Mesenchymal stem cell (in vitro differentiated cells and primary cell): ENCODE results near the gene FOSL2.

Experiments
- DNase-seq: peaks from one replicate; pipeline ENCODE4 v3.0.0-alpha.2; 2013
- H2AFZ ChIP-seq: one replicate; pipeline ENCODE4 v1.6.1; 2013; ENCODE audit warnings: low read depth, mild to moderate bottlenecking, control low read depth, inconsistent platforms, low read length, moderate library complexity
- H2AK5ac ChIP-seq: 2 replicates; pipeline ENCODE4 v1.6.1; 2013; ENCODE audit warnings: low read length, moderate library complexity, mild to moderate bottlenecking, inconsistent platforms; ENCODE audit not compliant: severe bottlenecking
- H2BK120ac ChIP-seq: one replicate; pipeline ENCODE4 v1.6.1; 2013; ENCODE audit warnings: low read depth, mild to moderate bottlenecking, inconsistent platforms, low read length, moderate library complexity
- H2BK12ac ChIP-seq, 2 experiments: one replicate each; pipeline ENCODE4 v1.6.1; 2013; ENCODE audit warnings: inconsistent platforms in 2 of 2, low read length in 2 of 2, mild to moderate bottlenecking in 2 of 2, moderate library complexity in 2 of 2, control low read depth in 1 of 2
- H2BK15ac ChIP-seq: one replicate; pipeline ENCODE4 v1.6.1; 2013; ENCODE audit warnings: mild to moderate bottlenecking, low read depth, inconsistent platforms; ENCODE audit not compliant: poor library complexity, severe bottlenecking
- H2BK5ac ChIP-seq: 2 replicates; pipeline ENCODE4 v1.6.1; 2013; ENCODE audit warnings: low read depth, mild to moderate bottlenecking, low read length, control low read depth, inconsistent platforms; ENCODE audit not compliant: poor library complexity, severe bottlenecking
- H3K14ac ChIP-seq, 2 experiments: one replicate each; pipeline ENCODE4 v1.6.1; 2013; ENCODE audit warnings: inconsistent platforms in 2 of 2, low read length in 2 of 2, control low read depth in 1 of 2, mild to moderate bottlenecking in 1 of 2, moderate library complexity in 1 of 2
- H3K18ac ChIP-seq, 2 experiments: one replicate each; pipeline ENCODE4 v1.6.1; 2013; ENCODE audit warnings: inconsistent platforms in 2 of 2, low read length in 2 of 2, control low read depth in 1 of 2, low read depth in 1 of 2, mild to moderate bottlenecking in 1 of 2
- H3K23ac ChIP-seq, 2 experiments: one replicate each; pipeline ENCODE4 v1.6.1; 2013; ENCODE audit warnings: inconsistent platforms in 2 of 2, low read length in 2 of 2, mild to moderate bottlenecking in 2 of 2, moderate library complexity in 2 of 2, control low read depth in 1 of 2
- H3K27ac ChIP-seq: 2 replicates; pipeline ENCODE4 v1.5.1; 2013; ENCODE audit warnings: mild to moderate bottlenecking, moderate library complexity, low read length, control low read depth, inconsistent platforms; ENCODE audit not compliant: poor library complexity, severe bottlenecking
- H3K27me3 ChIP-seq, 2 experiments: 2 replicates each; pipeline versions ENCODE4 v1.6.1 to v1.7.0; 2013; ENCODE audit warnings: low read length in 2 of 2, mild to moderate bottlenecking in 2 of 2, moderate library complexity in 2 of 2, control low read depth in 1 of 2, inconsistent platforms in 1 of 2; ENCODE audit not compliant: control insufficient read depth in 1 of 2, insufficient read depth in 1 of 2
- H3K36me3 ChIP-seq, 2 experiments: 2 replicates each; pipeline versions ENCODE4 v1.6.1 to v1.7.0; 2013; ENCODE audit warnings: low read length in 2 of 2, control low read depth in 1 of 2, inconsistent platforms in 1 of 2, low read depth in 1 of 2, mild to moderate bottlenecking in 1 of 2; ENCODE audit not compliant: insufficient read depth in 2 of 2, control insufficient read depth in 1 of 2
- H3K4ac ChIP-seq, 2 experiments: one replicate each; pipeline ENCODE4 v1.6.1; 2013; ENCODE audit warnings: inconsistent platforms in 2 of 2, low read length in 2 of 2, mild to moderate bottlenecking in 2 of 2, moderate library complexity in 2 of 2, control low read depth in 1 of 2, low read depth in 1 of 2
- H3K4me1 ChIP-seq: 2 replicates; pipeline ENCODE4 v1.6.1; 2013; ENCODE audit warnings: low read depth, low read length, control low read depth; ENCODE audit not compliant: control insufficient read depth, insufficient read depth
- H3K4me2 ChIP-seq: 2 replicates; pipeline ENCODE4 v1.6.1; 2013; ENCODE audit warnings: low read length, mild to moderate bottlenecking, inconsistent platforms; ENCODE audit not compliant: poor library complexity, severe bottlenecking
- H3K4me3 ChIP-seq, 2 experiments: 2 replicates each; pipeline versions ENCODE4 v1.5.1 to v1.7.0; 2013; ENCODE audit warnings: low read length in 2 of 2, mild to moderate bottlenecking in 2 of 2, control low read depth in 1 of 2, low read depth in 1 of 2; ENCODE audit not compliant: insufficient read depth in 1 of 2
- H3K79me1 ChIP-seq: replicated peaks from 2 replicates; pipeline ENCODE4 v1.6.1; 2013; ENCODE audit warnings: mild to moderate bottlenecking, control low read depth, low read length, inconsistent platforms; ENCODE audit not compliant: poor library complexity, severe bottlenecking
- H3K9ac ChIP-seq: 2 replicates; pipeline ENCODE4 v1.7.0; 2013; ENCODE audit warnings: mild to moderate bottlenecking, low read length, moderate library complexity
- H3K9me3 ChIP-seq: 2 replicates; pipeline ENCODE4 v1.7.0; 2013; ENCODE audit warnings: mild to moderate bottlenecking, low read length; ENCODE audit not compliant: control insufficient read depth
- H4K8ac ChIP-seq: one replicate; pipeline ENCODE4 v1.6.1; 2013; ENCODE audit warnings: inconsistent platforms, mild to moderate bottlenecking, low read length, moderate library complexity
- H4K91ac ChIP-seq: one replicate; pipeline ENCODE4 v1.6.1; 2013; ENCODE audit warnings: mild to moderate bottlenecking, low read length, inconsistent platforms
- whole genome bisulfite sequencing: methylation state at CpG from one replicate; pipeline ENCODE4 v1.1.7; 2013; ENCODE audit warnings: mixed read lengths; 5-methylcytosine and 5-hydroxymethylcytosine counted together

FOSL2 gene

GRCh38 chr2:28391564-28392296 is 928 bp upstream of the FOSL2 start:
- H3K14ac ChIP-seq = peak overlapping the region in 1 of 2 experiments; percentile 58
- H3K27me3 ChIP-seq = no peaks in the 10 kb centered on the region
- H3K23ac ChIP-seq = peak overlapping the region in 1 of 2 experiments; percentile 28
- H3K4me3 ChIP-seq = peak overlapping the region; percentile 64 to 93
- peak overlapping the region; percentile 89 for H2BK120ac ChIP-seq
- peak overlapping the region; percentile 65 for H2BK15ac ChIP-seq
- H3K18ac ChIP-seq = peak overlapping the region; percentile 83 to 97
- peak overlapping the region; percentile 91 for H3K4me2 ChIP-seq
- H2AFZ ChIP-seq = peak overlapping the region; percentile 21
- peaks cover 16% of the 10 kb centered on the region for H3K4me1 ChIP-seq
- H2AK5ac ChIP-seq = peak overlapping the region; percentile 66
- H3K36me3 ChIP-seq = peaks cover 4 to 7% of the 10 kb centered on the region in 2 experiments
- H3K9me3 ChIP-seq = no peaks in the 10 kb centered on the region
- peaks cover 2% of the 10 kb centered on the region for H3K79me1 ChIP-seq
- peak; percentile 88 for DNase-seq
- H4K91ac ChIP-seq = peak overlapping the region; percentile 48
- H3K4ac ChIP-seq = peak overlapping the region; percentile 79 to 90
- peak overlapping the region; percentile 99 for H3K9ac ChIP-seq
- H4K8ac ChIP-seq = peak overlapping the region; percentile 88
- peak overlapping the region; percentile 45 to 81 for H2BK12ac ChIP-seq
- WGBS = under 1% methylated on average over 70 of the region's 70 CpGs
- H2BK5ac ChIP-seq = peak overlapping the region; percentile 87
- H3K27ac ChIP-seq = peak overlapping the region; percentile 87

- H3K23ac ChIP-seq = peak overlapping the region in 1 of 2 experiments; percentile 90
- H3K18ac ChIP-seq = peak overlapping the region; percentile 97 to 99
- H2BK5ac ChIP-seq = peak overlapping the region; percentile 87
- H3K4me2 ChIP-seq = peak overlapping the region; percentile 58
- peak overlapping the region; percentile 82 to 85 for H3K4ac ChIP-seq
- peak overlapping the region; percentile 85 for H4K91ac ChIP-seq
- peaks cover 2% of the 10 kb centered on the region for H3K79me1 ChIP-seq
- H3K9ac ChIP-seq = peak overlapping the region; percentile 99
- H4K8ac ChIP-seq = peak overlapping the region; percentile 82
- H3K9me3 ChIP-seq = no peaks in the 10 kb centered on the region
- H3K4me3 ChIP-seq = peak overlapping the region; percentile 93 to 96
- peaks cover 4 to 17% of the 10 kb centered on the region in 2 experiments for H3K36me3 ChIP-seq
- WGBS = under 1% methylated on average over 72 of the region's 81 CpGs
- peak overlapping the region in 1 of 2 experiments; percentile 94 for H3K14ac ChIP-seq
- H2AK5ac ChIP-seq = no peak overlapping the region
- H3K27ac ChIP-seq = peak overlapping the region; percentile 89
- peak; percentile 73 for DNase-seq
- H2BK120ac ChIP-seq = peak overlapping the region; percentile 96
- no peaks in the 10 kb centered on the region for H3K27me3 ChIP-seq
- H2BK12ac ChIP-seq = peak overlapping the region; percentile 5 to 88
- H2BK15ac ChIP-seq = peak overlapping the region; percentile 99
- peaks cover 17% of the 10 kb centered on the region for H3K4me1 ChIP-seq
- no peak overlapping the region for H2AFZ ChIP-seq
Measured at GRCh38 chr2:28393114-28393836, 617 bp downstream of the FOSL2 start.

- Histone ChIP-seq H2BK120ac (peak overlapping the region; percentile 89), H3K4me2 (peak overlapping the region; percentile 73), H3K4ac (peak overlapping the region; percentile 57 to 89), H3K9me3 (no peaks in the 10 kb centered on the region), H2AFZ (no peak overlapping the region), H3K18ac (peak overlapping the region; percentile 95 to 98), H2BK12ac (peak overlapping the region; percentile 1 to 75), H4K8ac (peak overlapping the region; percentile 81), H2BK15ac (peak overlapping the region; percentile 92), H4K91ac (peak overlapping the region; percentile 98), H3K9ac (peak overlapping the region; percentile 99), H3K23ac (peak overlapping the region in 1 of 2 experiments; percentile 81), H3K4me3 (peak overlapping the region; percentile 87 to 93), H3K36me3 (peaks cover 9 to 27% of the 10 kb centered on the region in 2 experiments), H3K79me1 (peaks cover 2% of the 10 kb centered on the region), H3K27ac (peak overlapping the region; percentile 86), H3K4me1 (peaks cover 20% of the 10 kb centered on the region), H3K27me3 (no peaks in the 10 kb centered on the region), H2BK5ac (peak overlapping the region; percentile 98), H3K14ac (peak overlapping the region; percentile 89 to 94), H2AK5ac (peak overlapping the region; percentile 15)
- DNase-seq = peak; percentile 78
- 3% methylated on average over 21 of the region's 21 CpGs for WGBS
Measured at GRCh38 chr2:28394331-28394877, 1.7 kb downstream of the FOSL2 start.
